Smooth muscle cell (in vitro differentiated cells): Measurements from ENCODE around the gene LYPLA2. TPM values are rescaled to one million over a fixed set of nuclear protein-coding genes. Genes with fewer than 3 reads are reported as not detected.

Experiments used
- DNase-seq: peaks from one replicate; lab custom pipeline; 2025; ENCODE audit not compliant: unreplicated experiment; lab: John Stamatoyannopoulos, UW
- H2AFZ ChIP-seq: fragments of 200-600 bp; sonication (generic); 2 replicates; pipeline ENCODE4 v1.6.0; 2016; ENCODE audit warnings: antibody characterized with exemption, low read depth, mild to moderate bottlenecking
- H3F3A ChIP-seq: fragments of 200-600 bp; sonication (generic); 2 replicates; pipeline ENCODE4 v1.6.0; 2017; ENCODE audit warnings: antibody characterized with exemption, low read depth
- H3K27ac ChIP-seq: fragments of 200-600 bp; sonication (generic); 2 replicates; pipeline ENCODE4 v1.5.1; 2016; ENCODE audit warnings: low read depth, mild to moderate bottlenecking
- H3K27me3 ChIP-seq: fragments of 200-600 bp; sonication (generic); 2 replicates; pipeline ENCODE4 v1.6.1; 2016; ENCODE audit warnings: low read depth, mild to moderate bottlenecking
- H3K36me3 ChIP-seq: fragments of 200-600 bp; sonication (generic); 2 replicates; pipeline ENCODE4 v1.5.1; 2016; ENCODE audit warnings: low read depth
- H3K4me1 ChIP-seq: fragments of 200-600 bp; sonication (generic); 2 replicates; pipeline ENCODE4 v1.5.1; 2016; ENCODE audit warnings: low read depth
- H3K4me2 ChIP-seq: fragments of 200-600 bp; sonication (generic); 2 replicates; pipeline ENCODE4 v1.6.0; 2016; ENCODE audit warnings: mild to moderate bottlenecking
- H3K4me3 ChIP-seq: fragments of 200-600 bp; sonication (generic); 2 replicates; pipeline ENCODE4 v1.5.1; 2016; ENCODE audit warnings: mild to moderate bottlenecking
- H3K79me2 ChIP-seq: fragments of 200-600 bp; sonication (generic); 2 replicates; pipeline ENCODE4 v1.6.0; 2016; ENCODE audit warnings: low read depth, mild to moderate bottlenecking
- H3K9ac ChIP-seq: fragments of 200-600 bp; sonication (generic); 2 replicates; pipeline ENCODE4 v1.6.0; 2016; ENCODE audit warnings: low read depth
- H3K9me3 ChIP-seq: fragments of 200-600 bp; sonication (generic); replicated peaks from 2 replicates; pipeline ENCODE4 v1.5.1; 2016; ENCODE audit warnings: low read depth
- H4K20me1 ChIP-seq: fragments of 200-600 bp; sonication (generic); 2 replicates; pipeline ENCODE4 v1.6.0; 2016; ENCODE audit warnings: low read depth
- WGBS: methylation state at CpG from one replicate; pipeline ENCODE4 v1.1.7; 2016; ENCODE audit warnings: low lambda C conversion rate; 5-methylcytosine and 5-hydroxymethylcytosine counted together
- polyA plus RNA-seq: library from polyadenylated mRNA; unstranded; fragments of >200 nt; fragmentation: Nextera tagmentation; extraction: Ambion mirVana; gene quantifications from 2 replicates; pipeline ENCODE4 v1.2.1, GENCODE V29; 2016
- total RNA-seq: library from RNA; depleted of rRNA; stranded (reverse); fragments of >200 nt; gene quantifications from 2 replicates; pipeline ENCODE4 v1.2.3, GENCODE V29; 2014
- TF ChIP-seq, protein P1 (sequence below): fragments of 200-600 bp; sonication (generic); IDR thresholded peaks from 2 replicates; pipeline ENCODE4 v1.5.1; 2017; ENCODE audit warnings: borderline replicate concordance, mild to moderate bottlenecking, antibody characterized with exemption; ENCODE audit not compliant: insufficient read depth, poor library complexity, severe bottlenecking

Gene LYPLA2
- total and polyA plus RNA-seq, 2 experiments from 2014 or later, result 74.9 to 94.3 TPM

DNA sequence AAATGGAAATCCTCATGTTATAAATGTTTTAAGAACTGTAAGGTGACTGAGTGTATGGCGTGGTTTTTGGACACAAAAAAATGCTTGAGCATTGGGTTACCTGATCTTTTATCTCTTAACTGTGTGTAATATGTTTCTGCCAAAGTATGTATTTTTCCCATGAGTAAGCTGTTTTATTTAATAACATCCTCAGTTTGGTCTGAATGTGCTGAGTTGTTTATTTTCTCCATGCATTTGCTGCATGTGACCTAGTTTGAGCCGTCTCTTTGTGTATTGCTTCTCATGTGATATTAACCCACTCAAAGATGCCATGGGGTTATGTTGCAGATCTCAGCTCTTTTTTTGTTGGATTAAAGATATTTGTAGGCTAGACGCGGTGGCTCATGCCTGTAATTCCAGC is 6.1 kb upstream of the LYPLA2 start:
- no peak for DNase-seq
- Histone ChIP-seq H3K27me3 (no peaks in the 10 kb centered on the region), H3K4me1 (peaks cover 6% of the 10 kb centered on the region), H3K27ac (no peak overlapping the region), H3K4me3 (no peak overlapping the region), H3F3A (peaks cover 16% of the 10 kb centered on the region), H3K79me2 (peaks cover 43% of the 10 kb centered on the region), H3K36me3 (peaks cover 14% of the 10 kb centered on the region), H4K20me1 (peaks cover 28% of the 10 kb centered on the region), H2AFZ (no peak overlapping the region), H3K9me3 (no peaks in the 10 kb centered on the region), H3K9ac (no peak overlapping the region), H3K4me2 (no peak overlapping the region)
- TF ChIP-seq, protein P1, sequence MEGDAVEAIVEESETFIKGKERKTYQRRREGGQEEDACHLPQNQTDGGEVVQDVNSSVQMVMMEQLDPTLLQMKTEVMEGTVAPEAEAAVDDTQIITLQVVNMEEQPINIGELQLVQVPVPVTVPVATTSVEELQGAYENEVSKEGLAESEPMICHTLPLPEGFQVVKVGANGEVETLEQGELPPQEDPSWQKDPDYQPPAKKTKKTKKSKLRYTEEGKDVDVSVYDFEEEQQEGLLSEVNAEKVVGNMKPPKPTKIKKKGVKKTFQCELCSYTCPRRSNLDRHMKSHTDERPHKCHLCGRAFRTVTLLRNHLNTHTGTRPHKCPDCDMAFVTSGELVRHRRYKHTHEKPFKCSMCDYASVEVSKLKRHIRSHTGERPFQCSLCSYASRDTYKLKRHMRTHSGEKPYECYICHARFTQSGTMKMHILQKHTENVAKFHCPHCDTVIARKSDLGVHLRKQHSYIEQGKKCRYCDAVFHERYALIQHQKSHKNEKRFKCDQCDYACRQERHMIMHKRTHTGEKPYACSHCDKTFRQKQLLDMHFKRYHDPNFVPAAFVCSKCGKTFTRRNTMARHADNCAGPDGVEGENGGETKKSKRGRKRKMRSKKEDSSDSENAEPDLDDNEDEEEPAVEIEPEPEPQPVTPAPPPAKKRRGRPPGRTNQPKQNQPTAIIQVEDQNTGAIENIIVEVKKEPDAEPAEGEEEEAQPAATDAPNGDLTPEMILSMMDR, result no peak
- 96% methylated on average over 4 of the region's 4 CpGs for WGBS

DNA sequence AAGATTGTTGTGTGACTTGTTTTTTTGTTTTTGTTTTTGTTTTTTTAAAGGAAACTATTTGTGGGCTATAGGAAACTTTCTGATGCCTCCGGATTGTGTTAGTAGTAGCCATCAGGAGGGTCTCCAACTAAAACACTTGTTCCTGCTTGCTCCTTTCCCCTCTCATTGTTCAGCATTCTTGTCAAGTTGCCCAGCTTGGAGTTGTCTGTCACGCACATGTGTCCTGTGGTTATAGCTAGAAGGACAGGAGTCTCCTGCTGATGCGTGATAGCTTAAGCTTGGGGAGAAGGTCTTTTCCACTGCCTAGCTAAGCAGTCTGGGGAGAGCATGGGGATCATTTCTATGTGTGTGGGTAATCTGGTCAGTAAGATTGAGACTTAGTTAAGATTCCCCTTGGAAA is 3.2 kb upstream of the LYPLA2 start:
- peaks cover 14% of the 10 kb centered on the region for H3K36me3 ChIP-seq
- H3K4me3 ChIP-seq, result no peak overlapping the region
- WGBS, result 97% methylated on average over 3 of the region's 3 CpGs
- H3K9me3 ChIP-seq, result no peaks in the 10 kb centered on the region
- peaks cover 17% of the 10 kb centered on the region for H4K20me1 ChIP-seq
- H3K27ac ChIP-seq, result no peak overlapping the region
- TF ChIP-seq, protein P1, result no peak
- peaks cover 23% of the 10 kb centered on the region for H3F3A ChIP-seq
- H3K9ac ChIP-seq, result no peak overlapping the region
- H2AFZ ChIP-seq, result no peak overlapping the region
- no peak overlapping the region for H3K4me2 ChIP-seq
- H3K4me1 ChIP-seq, result peaks cover 12% of the 10 kb centered on the region
- no peaks in the 10 kb centered on the region for H3K27me3 ChIP-seq
- H3K79me2 ChIP-seq, result peaks cover 33% of the 10 kb centered on the region
- no peak for DNase-seq

DNA sequence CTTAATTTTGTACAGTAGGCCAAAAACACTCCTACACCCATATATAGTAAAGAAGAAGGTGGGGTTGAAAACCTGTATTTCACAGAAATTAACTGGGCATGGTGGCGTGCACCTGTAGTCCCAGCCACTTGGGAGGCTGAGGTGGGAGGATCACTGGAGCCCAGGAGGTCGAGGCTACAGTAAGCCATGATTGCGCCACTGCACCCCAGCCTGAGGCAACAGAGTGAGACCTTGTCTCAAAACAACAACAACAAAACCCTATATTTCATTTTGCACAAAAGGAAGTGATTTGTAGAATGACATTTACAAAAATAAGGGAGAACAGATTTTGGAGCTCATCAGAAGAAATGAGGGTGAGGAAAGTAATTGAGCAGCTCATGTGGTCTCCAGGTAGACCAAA is 2.2 kb upstream of the LYPLA2 start:
- peaks cover 23% of the 10 kb centered on the region for H3F3A ChIP-seq
- H3K9me3 ChIP-seq, result no peaks in the 10 kb centered on the region
- H3K9ac ChIP-seq, result no peak overlapping the region
- peaks cover 20% of the 10 kb centered on the region for H4K20me1 ChIP-seq
- H3K79me2 ChIP-seq, result peaks cover 29% of the 10 kb centered on the region
- H3K27me3 ChIP-seq, result no peaks in the 10 kb centered on the region
- H2AFZ ChIP-seq, result no peak overlapping the region
- WGBS, result 98% methylated on average over 3 of the region's 3 CpGs
- TF ChIP-seq, protein P1, result no peak
- peaks cover 12% of the 10 kb centered on the region for H3K4me1 ChIP-seq
- no peak for DNase-seq
- no peak overlapping the region for H3K4me2 ChIP-seq
- no peak overlapping the region for H3K27ac ChIP-seq
- peaks cover 14% of the 10 kb centered on the region for H3K36me3 ChIP-seq
- no peak overlapping the region for H3K4me3 ChIP-seq

DNA sequence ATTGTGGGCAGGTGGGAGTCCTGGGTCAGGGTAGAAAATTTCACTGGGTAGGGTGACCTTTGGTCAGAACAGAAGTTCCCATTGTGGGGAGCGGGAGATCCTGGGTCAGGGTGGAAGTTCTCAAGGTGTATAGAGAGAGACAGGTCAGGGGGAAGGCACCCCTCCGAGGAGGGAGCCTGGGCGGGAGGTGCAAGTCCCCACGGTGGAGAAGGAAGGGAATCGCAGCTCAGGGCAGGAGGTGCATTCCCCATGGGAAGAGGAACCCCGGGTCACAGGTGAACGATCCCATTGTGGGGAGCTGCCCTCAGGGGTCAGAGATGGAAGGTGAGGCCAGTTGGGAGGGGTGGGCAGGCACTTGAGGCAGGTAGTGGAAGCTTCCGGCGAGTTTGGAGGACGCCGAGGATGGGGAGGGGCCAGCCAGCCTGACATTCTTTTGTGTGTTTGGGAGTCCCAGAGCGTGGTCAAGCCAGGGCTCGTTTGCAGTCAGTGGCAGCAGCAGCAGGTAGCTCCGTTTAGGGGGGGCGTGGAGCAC is 637 bp downstream of the LYPLA2 start:
- no peak for DNase-seq
- Histone ChIP-seq H3F3A (peaks cover 23% of the 10 kb centered on the region), H4K20me1 (peaks cover 11% of the 10 kb centered on the region), H3K4me1 (peaks cover 12% of the 10 kb centered on the region), H3K9me3 (no peaks in the 10 kb centered on the region), H3K36me3 (peaks cover 9% of the 10 kb centered on the region), H2AFZ (no peak overlapping the region), H3K27ac (no peak overlapping the region), H3K79me2 (peaks cover 19% of the 10 kb centered on the region), H3K4me2 (peak overlapping the region; percentile 89), H3K9ac (peak overlapping the region; percentile 57), H3K4me3 (peak overlapping the region; percentile 87), H3K27me3 (no peaks in the 10 kb centered on the region)
- WGBS, result 2% methylated on average over 15 of the region's 15 CpGs
- TF ChIP-seq, protein P1, result no peak
